Bronchial epithelial cell (primary cell): ENCODE results near the gene BPIFB4. TPM values are rescaled to one million over a fixed set of nuclear protein-coding genes. Genes with fewer than 3 reads are reported as not detected.

Source experiments
- DNase-seq: peaks from one replicate; pipeline ENCODE4 v3.0.0-alpha.2; 2010; ENCODE audit warnings: low read depth
- FAIRE-seq: peaks from 2 replicates; lab custom pipeline; 2011; peaks lifted over from hg19 to GRCh38; lab: Jason Lieb, UNC
- H3K27me3 ChIP-seq: 2 replicates; pipeline ENCODE4 v1.5.1; 2011; ENCODE audit warnings: low read length; ENCODE audit not compliant: control insufficient read depth, insufficient read depth
- H3K36me3 ChIP-seq: 2 replicates; pipeline ENCODE4 v1.5.1; 2011; ENCODE audit warnings: low read length; ENCODE audit not compliant: control insufficient read depth, insufficient read depth
- H3K4me3 ChIP-seq: 2 replicates; pipeline ENCODE4 v1.5.1; 2011; ENCODE audit warnings: mild to moderate bottlenecking, low read depth, low read length, control low read depth
- total RNA-seq: library from RNA; depleted of rRNA; stranded (reverse); fragments of >200 nt; gene quantifications from 2 replicates; pipeline ENCODE4 v1.2.1, GENCODE V29; 2014
- TF ChIP-seq, protein P1 (sequence below): IDR thresholded peaks from 2 replicates; pipeline ENCODE4 v1.5.1; 2011; ENCODE audit warnings: mild to moderate bottlenecking, moderate library complexity, low read length, control low read depth, inconsistent platforms; ENCODE audit not compliant: insufficient read depth, severe bottlenecking

BPIFB4 gene
- total RNA-seq, 1 donor from 2014 or later: not detected

DNA sequence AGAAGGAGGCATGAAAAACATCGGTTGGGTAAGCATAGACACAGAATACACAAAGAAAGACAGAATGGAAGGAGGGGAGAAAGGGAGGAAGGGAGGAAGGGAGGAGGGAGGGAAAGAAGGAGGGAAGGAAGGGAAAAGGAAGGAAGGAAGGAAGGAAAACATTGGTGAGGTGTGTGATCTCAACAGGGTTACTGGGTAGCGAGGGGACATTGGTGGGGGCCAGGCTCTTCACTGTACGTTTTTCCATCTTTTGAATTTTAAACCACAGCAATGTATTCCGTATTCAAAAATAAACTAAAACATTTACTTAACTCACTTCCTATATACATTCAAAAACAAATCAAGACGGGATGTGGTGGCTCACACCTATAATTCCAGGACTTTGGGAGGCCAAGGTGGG is 67.9 kb downstream of the BPIFB4 start:
- no peak for DNase-seq
- no peaks in the 10 kb centered on the region for H3K36me3 ChIP-seq
- H3K27me3 ChIP-seq: no peaks in the 10 kb centered on the region
- no peak overlapping the region for H3K4me3 ChIP-seq
- FAIRE-seq: no peak
- TF ChIP-seq, protein P1, sequence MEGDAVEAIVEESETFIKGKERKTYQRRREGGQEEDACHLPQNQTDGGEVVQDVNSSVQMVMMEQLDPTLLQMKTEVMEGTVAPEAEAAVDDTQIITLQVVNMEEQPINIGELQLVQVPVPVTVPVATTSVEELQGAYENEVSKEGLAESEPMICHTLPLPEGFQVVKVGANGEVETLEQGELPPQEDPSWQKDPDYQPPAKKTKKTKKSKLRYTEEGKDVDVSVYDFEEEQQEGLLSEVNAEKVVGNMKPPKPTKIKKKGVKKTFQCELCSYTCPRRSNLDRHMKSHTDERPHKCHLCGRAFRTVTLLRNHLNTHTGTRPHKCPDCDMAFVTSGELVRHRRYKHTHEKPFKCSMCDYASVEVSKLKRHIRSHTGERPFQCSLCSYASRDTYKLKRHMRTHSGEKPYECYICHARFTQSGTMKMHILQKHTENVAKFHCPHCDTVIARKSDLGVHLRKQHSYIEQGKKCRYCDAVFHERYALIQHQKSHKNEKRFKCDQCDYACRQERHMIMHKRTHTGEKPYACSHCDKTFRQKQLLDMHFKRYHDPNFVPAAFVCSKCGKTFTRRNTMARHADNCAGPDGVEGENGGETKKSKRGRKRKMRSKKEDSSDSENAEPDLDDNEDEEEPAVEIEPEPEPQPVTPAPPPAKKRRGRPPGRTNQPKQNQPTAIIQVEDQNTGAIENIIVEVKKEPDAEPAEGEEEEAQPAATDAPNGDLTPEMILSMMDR: no peak

- Histone ChIP-seq H3K36me3 (no peaks in the 10 kb centered on the region), H3K27me3 (peaks cover 1% of the 10 kb centered on the region), H3K4me3 (no peak overlapping the region)
- FAIRE-seq (no peak), DNase-seq (no peak)
- TF ChIP-seq, protein P1: no peak
Measured at GRCh38 chr20:33148040-33148439, 68.6 kb downstream of the BPIFB4 start.

GRCh38 chr20:33154252-33154651 is 74.8 kb downstream of the BPIFB4 start:
- TF ChIP-seq, protein P1: no peak
- Histone ChIP-seq H3K27me3 (peaks cover 1% of the 10 kb centered on the region), H3K4me3 (no peak overlapping the region), H3K36me3 (no peaks in the 10 kb centered on the region)
- FAIRE-seq: no peak
- DNase-seq: no peak

DNA sequence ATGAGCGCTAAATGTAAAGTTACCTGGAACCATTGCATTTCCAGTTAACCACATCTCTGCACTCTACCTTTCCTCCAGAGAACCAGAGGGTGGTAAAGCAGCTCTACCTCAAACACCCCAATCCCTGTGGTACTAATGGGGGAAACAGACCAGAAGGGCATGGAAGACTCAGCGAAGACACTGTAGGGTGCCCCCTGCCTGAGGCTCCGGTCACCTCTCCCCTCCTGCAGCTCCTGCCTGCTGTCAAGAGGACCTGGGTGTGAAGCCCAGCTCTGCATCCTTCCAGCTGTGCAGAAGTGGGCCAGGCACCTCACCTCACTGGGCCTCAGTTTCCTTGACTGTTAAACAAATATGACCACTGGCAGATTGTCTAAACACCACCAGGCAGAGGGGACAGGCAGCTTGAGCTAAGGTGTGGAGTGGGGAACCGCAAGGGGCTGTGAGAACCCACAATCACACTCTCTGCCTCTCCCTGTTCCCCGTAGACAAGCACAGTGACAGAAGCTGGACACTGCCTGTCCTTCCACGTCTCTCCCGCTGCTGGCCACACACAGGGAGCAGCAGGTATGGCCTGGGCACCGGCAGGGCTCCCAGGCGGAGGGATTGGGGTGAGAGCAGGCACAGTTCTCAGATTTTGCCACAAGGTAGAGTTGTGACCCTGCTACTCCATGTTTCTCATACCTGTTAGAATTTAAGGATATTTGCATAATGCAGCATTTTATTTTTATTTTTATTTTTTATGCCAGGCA is 79.4 kb downstream of the BPIFB4 start:
- DNase-seq (no peak), FAIRE-seq (no peak)
- no peak overlapping the region for H3K4me3 ChIP-seq
- TF ChIP-seq, protein P1: no peak
- H3K36me3 ChIP-seq: no peaks in the 10 kb centered on the region
- no peaks in the 10 kb centered on the region for H3K27me3 ChIP-seq

GRCh38 chr20:33159713-33160112 is 80.3 kb downstream of the BPIFB4 start:
- TF ChIP-seq, protein P1: no peak
- DNase-seq: no peak
- H3K36me3 ChIP-seq: no peaks in the 10 kb centered on the region
- no peak overlapping the region for H3K4me3 ChIP-seq
- no peaks in the 10 kb centered on the region for H3K27me3 ChIP-seq
- FAIRE-seq: no peak

DNA sequence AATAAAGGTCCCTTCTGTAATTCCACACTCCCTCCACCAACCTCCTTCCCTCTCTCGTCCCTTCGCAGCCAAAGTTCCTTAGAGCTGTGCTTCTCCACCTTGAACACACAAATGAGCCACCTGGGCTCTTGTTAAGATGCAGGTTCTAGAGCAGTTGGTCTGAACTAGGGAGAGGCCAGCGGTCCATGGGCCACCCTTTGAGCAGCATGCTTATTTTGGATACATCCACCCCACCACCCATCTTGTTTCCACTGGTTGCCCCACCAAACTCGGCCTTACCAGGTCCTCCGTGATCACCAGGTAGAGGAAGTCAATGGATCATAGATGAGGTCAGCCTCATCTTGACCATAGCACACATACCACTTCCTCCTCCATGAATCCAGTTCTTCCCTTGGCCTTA is 81.2 kb downstream of the BPIFB4 start:
- Histone ChIP-seq H3K36me3 (no peaks in the 10 kb centered on the region), H3K27me3 (no peaks in the 10 kb centered on the region), H3K4me3 (no peak overlapping the region)
- DNase-seq (no peak), FAIRE-seq (no peak)
- TF ChIP-seq, protein P1: no peak
